ENCODE measurements around the gene PALLD. TPM values are rescaled to one million over a fixed set of nuclear protein-coding genes. Genes with fewer than 3 reads are reported as not detected.

Gene PALLD
- total RNA-seq, 1 experiment from 2014 or later = 27.6 TPM

- TF ChIP-seq CTCF (IDR thresholded peaks at IDR 0.05; ENCODE audit: unreplicated experiment) = no peak
- CTCF ChIA-PET = no interaction called here
- BruUV-seq (replicated peaks) = no TSS peak
- no peaks in the 10 kb centered on the region for H3K36me3 Mint-ChIP-seq (ENCODE audit: insufficient read depth, unreplicated experiment)
- H3K27me3 Mint-ChIP-seq (ENCODE audit: unreplicated experiment) = no peaks in the 10 kb centered on the region
- intact Hi-C loops (cut with micrococcal nuclease; ENCODE audit: unreplicated experiment) = no loop called here
- no peak for DNase-seq
- no peaks in the 10 kb centered on the region for H3K9me3 Mint-ChIP-seq (ENCODE audit: low read depth, unreplicated experiment)
- no peak overlapping the region for H3K4me3 Mint-ChIP-seq (ENCODE audit: low read depth, unreplicated experiment)
- H3K4me1 Mint-ChIP-seq (ENCODE audit: low read depth, unreplicated experiment) = no peaks in the 10 kb centered on the region
- H3K27ac Mint-ChIP-seq (ENCODE audit: unreplicated experiment) = no peak overlapping the region
Measured at GRCh38 chr4:168682898-168683500, 186.1 kb downstream of the PALLD start.

- H3K4me3 Mint-ChIP-seq (ENCODE audit: low read depth, unreplicated experiment) = no peak overlapping the region
- no peaks in the 10 kb centered on the region for H3K36me3 Mint-ChIP-seq (ENCODE audit: insufficient read depth, unreplicated experiment)
- TF ChIP-seq CTCF (IDR thresholded peaks at IDR 0.05; ENCODE audit: unreplicated experiment) = no peak
- H3K4me1 Mint-ChIP-seq (ENCODE audit: low read depth, unreplicated experiment) = no peaks in the 10 kb centered on the region
- intact Hi-C loops (cut with micrococcal nuclease; ENCODE audit: unreplicated experiment) = no loop called here
- no peaks in the 10 kb centered on the region for H3K27me3 Mint-ChIP-seq (ENCODE audit: unreplicated experiment)
- CTCF ChIA-PET = no interaction called here
- no TSS peak for BruUV-seq (replicated peaks)
- no peak for DNase-seq
- H3K9me3 Mint-ChIP-seq (ENCODE audit: low read depth, unreplicated experiment) = no peaks in the 10 kb centered on the region
- no peak overlapping the region for H3K27ac Mint-ChIP-seq (ENCODE audit: unreplicated experiment)
Measured at GRCh38 chr4:168683595-168683994, 186.7 kb downstream of the PALLD start.

- no peaks in the 10 kb centered on the region for H3K4me1 Mint-ChIP-seq (ENCODE audit: low read depth, unreplicated experiment)
- no peaks in the 10 kb centered on the region for H3K36me3 Mint-ChIP-seq (ENCODE audit: insufficient read depth, unreplicated experiment)
- no peak overlapping the region for H3K4me3 Mint-ChIP-seq (ENCODE audit: low read depth, unreplicated experiment)
- H3K27me3 Mint-ChIP-seq (ENCODE audit: unreplicated experiment) = no peaks in the 10 kb centered on the region
- CTCF ChIA-PET = no interaction called here
- no peaks in the 10 kb centered on the region for H3K9me3 Mint-ChIP-seq (ENCODE audit: low read depth, unreplicated experiment)
- DNase-seq = no peak
- H3K27ac Mint-ChIP-seq (ENCODE audit: unreplicated experiment) = no peak overlapping the region
- BruUV-seq (replicated peaks) = no TSS peak
- intact Hi-C loops (cut with micrococcal nuclease; ENCODE audit: unreplicated experiment) = no loop called here
- TF ChIP-seq CTCF (IDR thresholded peaks at IDR 0.05; ENCODE audit: unreplicated experiment) = no peak
Measured at GRCh38 chr4:168685136-168685809, 188.4 kb downstream of the PALLD start.

DNA sequence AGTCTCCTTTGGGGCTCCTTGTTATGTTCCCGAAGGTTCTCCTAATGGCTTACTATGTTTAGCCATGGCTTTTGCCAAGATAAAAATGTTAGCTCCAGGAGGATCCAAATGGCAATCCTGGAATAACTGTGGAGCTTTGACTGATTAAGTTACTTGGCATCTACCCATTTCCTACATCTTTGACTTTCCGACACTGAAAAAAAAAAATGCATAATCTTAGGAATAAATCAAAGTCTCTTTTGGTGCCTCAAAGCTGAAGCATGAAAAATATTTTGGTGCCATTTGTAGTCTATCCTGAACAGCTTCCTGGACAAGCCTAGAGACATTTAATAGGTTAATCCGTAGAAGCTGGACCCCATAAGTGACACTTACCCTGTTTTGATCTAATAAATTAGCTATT is 191.7 kb downstream of the PALLD start:
- Mint-ChIP-seq H3K4me3 (ENCODE audit: low read depth, unreplicated experiment) (no peak overlapping the region), H3K4me1 (ENCODE audit: low read depth, unreplicated experiment) (no peaks in the 10 kb centered on the region), H3K27me3 (ENCODE audit: unreplicated experiment) (no peaks in the 10 kb centered on the region), H3K36me3 (ENCODE audit: insufficient read depth, unreplicated experiment) (no peaks in the 10 kb centered on the region), H3K9me3 (ENCODE audit: low read depth, unreplicated experiment) (no peaks in the 10 kb centered on the region), H3K27ac (ENCODE audit: unreplicated experiment) (no peak overlapping the region)
- BruUV-seq (replicated peaks) = no TSS peak
- intact Hi-C loops (cut with micrococcal nuclease; ENCODE audit: unreplicated experiment) = no loop called here
- CTCF ChIA-PET = no interaction called here
- no peak for TF ChIP-seq CTCF (IDR thresholded peaks at IDR 0.05; ENCODE audit: unreplicated experiment)
- no peak for DNase-seq

Data from Calu3 (cell line).